GM06990 (cell line): ENCODE measurements around the gene SEPHS2.

ENCODE experiments used
- DNase-seq: peaks from one replicate; pipeline ENCODE4 v3.0.0-alpha.2; 2011; ENCODE audit not compliant: insufficient read length; ENCODE audit errors: extremely low read depth
- H3K27me3 ChIP-seq: replicated peaks from 2 replicates; pipeline ENCODE4 v1.6.0; 2011; ENCODE audit warnings: low read length; ENCODE audit not compliant: control insufficient read depth, insufficient read depth
- H3K36me3 ChIP-seq: 2 replicates; pipeline ENCODE4 v1.5.1; 2011; ENCODE audit warnings: low read length; ENCODE audit not compliant: control insufficient read depth, insufficient read depth
- H3K4me3 ChIP-seq: replicated peaks from 2 replicates; pipeline ENCODE4 v1.5.1; 2011; ENCODE audit warnings: low read depth, mild to moderate bottlenecking, control low read depth, low read length
- CTCF ChIP-seq: IDR thresholded peaks from 2 replicates; pipeline ENCODE4 v1.5.1; 2011; ENCODE audit warnings: low read length, control low read depth, mild to moderate bottlenecking, inconsistent platforms; ENCODE audit not compliant: insufficient read depth, poor library complexity, severe bottlenecking

The SEPHS2 gene

GRCh38 chr16:30443631-30444030 is 2.0 kb downstream of the SEPHS2 start:
- H3K36me3 ChIP-seq: peaks cover 1% of the 10 kb centered on the region
- no peak overlapping the region for H3K4me3 ChIP-seq
- DNase-seq: no peak
- no peaks in the 10 kb centered on the region for H3K27me3 ChIP-seq
- TF ChIP-seq CTCF: no peak

GRCh38 chr16:30439720-30440348 is 5.8 kb downstream of the SEPHS2 start:
- TF ChIP-seq CTCF: no peak
- Histone ChIP-seq H3K27me3 (no peaks in the 10 kb centered on the region), H3K4me3 (no peak overlapping the region), H3K36me3 (peaks cover 1% of the 10 kb centered on the region)
- no peak for DNase-seq

- H3K4me3 ChIP-seq: no peak overlapping the region
- DNase-seq: no peak
- H3K36me3 ChIP-seq: peaks cover 1% of the 10 kb centered on the region
- H3K27me3 ChIP-seq: no peaks in the 10 kb centered on the region
- TF ChIP-seq CTCF: no peak
Measured at GRCh38 chr16:30438835-30439234, 6.8 kb downstream of the SEPHS2 start.

GRCh38 chr16:30437511-30438046 is 8.1 kb downstream of the SEPHS2 start:
- no peak overlapping the region for H3K4me3 ChIP-seq
- no peak for DNase-seq
- no peak for TF ChIP-seq CTCF

GRCh38 chr16:30434852-30435251 is 10.8 kb downstream of the SEPHS2 start:
- no peaks in the 10 kb centered on the region for H3K36me3 ChIP-seq
- H3K27me3 ChIP-seq: no peaks in the 10 kb centered on the region
- DNase-seq: no peak
- no peak for TF ChIP-seq CTCF
- no peak overlapping the region for H3K4me3 ChIP-seq

More at GRCh38 chr16:30437511-30438046, 8.1 kb downstream of the SEPHS2 start:
- H3K36me3 ChIP-seq: no peaks in the 10 kb centered on the region; the same call in 1 of the 2 replicates
- H3K27me3 ChIP-seq: no peaks in the 10 kb centered on the region

GRCh38 chr16:30430428-30430970 is 15.2 kb downstream of the SEPHS2 start:
- H3K27me3 ChIP-seq: no peaks in the 10 kb centered on the region
- TF ChIP-seq CTCF: no peak
- H3K36me3 ChIP-seq: peaks cover 2% of the 10 kb centered on the region; the same call in 1 of the 2 replicates
- DNase-seq: no peak
- no peak overlapping the region for H3K4me3 ChIP-seq
